Measurements from ENCODE around the gene STAMBP.
"Not testable (repeated sequence)": the region's sequence is repeated elsewhere in the genome, so short reads cannot be mapped to it uniquely, and the experiment has no call there.

Gene STAMBP

DNA sequence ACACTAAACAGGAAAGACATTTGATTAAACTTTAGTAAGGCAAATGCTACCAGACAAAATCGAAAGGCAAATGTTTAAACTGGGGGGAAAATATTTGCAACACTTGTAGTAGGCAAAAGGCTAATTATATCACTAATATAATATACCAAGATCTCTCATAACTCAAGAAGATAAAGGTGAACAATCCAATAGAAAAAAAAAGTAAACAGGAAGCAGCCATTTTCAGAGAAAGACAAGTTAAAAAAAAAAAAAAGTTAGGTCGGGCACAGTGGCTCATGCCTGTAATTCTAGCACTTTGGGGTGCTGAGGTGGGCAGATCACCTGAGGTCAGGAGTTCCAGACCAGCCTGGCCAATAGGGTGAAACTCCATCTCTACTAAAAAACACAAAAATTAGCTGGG is 59.6 kb downstream of the STAMBP start:
- DNase-seq = no peak

- no peak for DNase-seq
Measured at GRCh38 chr2:73889206-73889605, 60.4 kb downstream of the STAMBP start.

DNA sequence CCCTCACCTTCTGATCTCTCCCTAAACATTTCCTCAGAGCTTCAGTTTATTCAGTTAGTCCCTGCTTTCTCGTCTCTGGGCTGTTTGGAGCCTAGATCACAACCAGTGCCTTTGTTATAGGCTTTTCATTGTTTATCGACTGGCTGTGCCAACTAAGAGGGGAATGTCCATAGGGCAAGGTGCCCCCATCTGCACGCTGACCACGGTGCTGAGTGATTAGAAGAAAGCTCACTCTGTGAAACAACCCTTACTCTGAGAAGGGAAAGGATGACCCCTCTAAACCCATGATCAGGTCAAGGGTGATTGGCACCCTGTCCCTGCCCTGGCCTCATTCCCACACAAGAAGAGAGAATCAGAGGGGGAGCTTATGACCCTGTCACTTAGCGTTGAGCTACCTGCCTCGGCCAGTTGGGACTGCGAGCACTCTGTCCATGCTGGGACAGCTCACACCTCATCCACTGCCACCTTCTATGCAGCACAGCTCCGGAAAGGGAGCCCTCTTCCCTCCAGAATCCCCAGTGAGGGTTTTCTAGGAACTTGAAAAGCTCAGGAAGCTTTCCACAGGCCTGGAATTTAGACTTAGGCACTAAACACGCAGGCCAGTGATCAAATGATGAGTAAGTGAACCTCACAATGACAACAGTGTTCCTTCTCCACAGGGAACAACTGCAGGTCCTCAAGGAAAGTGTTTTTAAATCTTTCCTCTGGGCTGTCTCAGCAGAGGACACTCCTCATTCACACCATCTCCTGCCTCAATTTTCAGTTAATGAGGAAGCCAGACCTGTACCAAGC is 61.7 kb downstream of the STAMBP start:
- DNase-seq = no peak

GRCh38 chr2:73891276-73891901 is 62.6 kb downstream of the STAMBP start:
- no peak for DNase-seq

- no peak for DNase-seq
Measured at GRCh38 chr2:73892631-73893329, 64.0 kb downstream of the STAMBP start, which contains the start of gene ACTG2. TSS of gene ACTG2 (plus strand) at chr2:73893008. CDS start at chr2:73901312, 8,304 bp downstream.

GRCh38 chr2:73893764-73894474 is 65.2 kb downstream of the STAMBP start:
- DNase-seq = no peak

DNA sequence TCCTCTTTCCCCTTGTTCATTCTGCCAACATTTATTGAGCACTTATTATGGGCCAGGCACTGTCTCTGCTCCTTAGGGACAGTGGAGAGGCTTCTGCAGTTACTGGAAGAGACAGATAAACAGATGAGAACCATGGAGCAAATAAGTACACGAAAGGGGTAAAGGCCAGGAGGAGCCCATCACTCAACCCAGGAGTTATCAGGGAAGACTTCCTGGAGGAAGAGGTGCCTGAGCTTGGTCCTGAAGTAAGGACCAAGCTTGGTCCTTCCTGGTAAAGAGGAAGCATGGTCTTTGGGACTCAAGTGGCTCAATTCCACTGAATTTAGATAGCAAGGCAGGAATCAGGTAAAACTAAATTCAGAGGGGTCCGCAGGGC is 65.7 kb downstream of the STAMBP start:
- DNase-seq = no peak

DNA sequence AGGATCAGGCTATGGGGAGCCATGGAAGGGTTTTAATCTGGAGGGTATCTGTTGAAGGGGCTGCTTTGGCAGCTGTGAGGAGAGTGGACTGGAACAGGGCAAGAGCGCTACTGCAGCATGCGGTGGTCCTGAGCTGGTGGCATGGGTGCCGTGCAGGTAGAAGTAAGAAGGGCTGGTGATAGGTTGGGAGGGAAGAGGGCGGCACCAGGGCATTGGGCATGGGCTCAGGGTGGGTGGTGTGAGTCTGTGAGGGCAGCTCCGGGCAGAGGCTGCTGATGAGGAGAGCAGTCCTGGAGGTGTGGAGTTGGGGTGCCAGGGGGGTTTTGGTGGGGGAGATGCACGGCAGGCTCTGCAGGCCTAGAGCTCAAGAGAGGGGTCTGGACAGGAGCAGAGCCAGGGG is 66.1 kb downstream of the STAMBP start:
- no peak for DNase-seq

DNA sequence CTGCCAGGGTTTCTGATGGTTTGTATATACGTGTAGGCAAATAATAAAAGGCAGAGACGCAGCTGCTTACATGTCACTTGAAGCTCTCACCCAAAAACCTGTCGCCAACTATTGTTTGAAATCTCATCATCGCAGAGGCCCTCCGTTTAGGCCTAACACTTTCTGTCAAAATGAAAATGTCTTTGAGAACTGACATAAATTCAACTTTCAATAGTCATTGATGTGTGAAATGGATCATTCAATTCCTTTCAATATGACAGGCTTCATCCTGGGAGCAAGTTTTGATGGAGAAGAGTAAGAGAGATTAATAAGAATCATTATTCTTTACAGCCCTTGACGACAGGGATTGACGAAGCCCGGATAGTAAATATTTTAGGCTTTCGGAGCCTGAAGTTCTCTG is 66.7 kb downstream of the STAMBP start:
- DNase-seq = no peak

DNA sequence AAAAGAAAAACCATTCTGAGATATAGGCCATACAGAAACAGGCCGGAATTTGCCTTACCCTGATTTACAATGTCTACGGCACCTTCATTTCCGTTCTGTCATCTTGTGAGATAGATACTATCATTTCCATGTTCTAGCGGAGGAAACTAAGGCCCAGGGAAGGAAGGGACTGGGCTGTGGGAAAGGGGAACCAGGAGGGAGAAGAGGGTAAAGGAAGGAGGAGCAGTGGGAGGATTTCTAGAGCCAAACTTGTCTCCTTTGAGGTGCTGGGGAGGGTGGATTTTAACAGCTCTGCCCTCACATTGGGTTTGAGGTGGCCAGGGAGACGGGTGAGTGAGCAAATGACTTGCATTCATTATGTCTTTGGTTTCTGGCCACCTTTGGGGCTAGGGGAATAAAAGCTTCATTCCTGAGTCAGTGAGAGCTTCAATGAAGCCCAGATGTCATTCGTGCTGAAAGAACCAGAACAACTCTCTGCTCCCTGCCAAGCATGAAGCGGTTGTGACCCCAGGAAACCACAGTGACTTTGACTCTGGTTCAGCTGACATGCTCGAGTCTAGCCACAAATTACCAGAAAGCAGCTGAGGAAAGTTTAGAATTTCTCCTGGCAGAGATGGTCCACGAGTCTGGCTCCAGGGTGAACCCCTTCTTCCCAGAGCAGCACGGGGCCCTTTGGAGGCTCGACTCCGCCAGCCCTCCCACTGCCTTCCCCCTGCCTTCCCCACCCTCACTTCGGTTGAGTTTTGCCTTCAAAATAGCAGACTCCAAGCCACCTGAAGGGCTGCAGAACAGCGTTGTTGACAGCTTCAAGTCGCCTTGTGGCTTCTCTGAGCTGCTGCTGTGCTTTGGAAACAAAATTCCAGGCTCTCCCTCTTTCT is 67.8 kb downstream of the STAMBP start:
- no peak for DNase-seq

DNA sequence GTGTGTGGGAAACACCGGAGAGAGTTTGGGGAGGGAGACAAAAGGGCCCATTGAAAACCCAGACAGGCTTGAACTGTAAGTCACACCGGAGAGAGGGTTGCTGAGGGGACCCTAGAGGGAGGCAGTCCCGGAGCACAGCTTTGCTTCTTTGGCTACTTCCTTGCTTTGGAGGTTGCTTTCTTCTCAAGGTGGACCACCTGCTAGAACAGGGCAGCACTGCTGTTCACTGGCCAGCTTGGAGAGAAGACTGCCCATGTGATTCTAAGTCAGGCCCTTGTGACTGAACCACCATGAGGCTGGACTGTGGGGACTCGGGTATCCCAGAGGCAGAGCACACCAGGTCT is 68.5 kb downstream of the STAMBP start:
- no peak for DNase-seq

DNA sequence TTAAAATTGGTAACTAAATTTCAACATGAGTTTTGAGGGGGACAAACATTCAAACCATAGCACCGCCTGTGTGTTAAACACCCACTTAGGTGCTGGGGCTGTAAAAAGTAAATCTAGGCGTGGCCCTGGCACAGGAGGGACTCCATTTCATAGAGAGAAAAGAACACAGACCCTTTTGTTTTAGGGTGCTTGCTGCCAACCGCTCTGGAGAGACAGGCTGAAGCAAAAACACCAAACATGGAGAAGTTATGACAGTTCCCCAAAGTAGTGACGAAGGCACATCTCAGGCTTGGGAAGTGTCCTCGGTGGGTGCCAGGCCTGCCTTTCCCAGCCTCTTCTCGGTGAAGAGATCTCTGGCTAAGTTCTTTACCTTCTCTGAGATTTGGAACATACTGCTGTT is 69.2 kb downstream of the STAMBP start:
- DNase-seq = no peak

DNA sequence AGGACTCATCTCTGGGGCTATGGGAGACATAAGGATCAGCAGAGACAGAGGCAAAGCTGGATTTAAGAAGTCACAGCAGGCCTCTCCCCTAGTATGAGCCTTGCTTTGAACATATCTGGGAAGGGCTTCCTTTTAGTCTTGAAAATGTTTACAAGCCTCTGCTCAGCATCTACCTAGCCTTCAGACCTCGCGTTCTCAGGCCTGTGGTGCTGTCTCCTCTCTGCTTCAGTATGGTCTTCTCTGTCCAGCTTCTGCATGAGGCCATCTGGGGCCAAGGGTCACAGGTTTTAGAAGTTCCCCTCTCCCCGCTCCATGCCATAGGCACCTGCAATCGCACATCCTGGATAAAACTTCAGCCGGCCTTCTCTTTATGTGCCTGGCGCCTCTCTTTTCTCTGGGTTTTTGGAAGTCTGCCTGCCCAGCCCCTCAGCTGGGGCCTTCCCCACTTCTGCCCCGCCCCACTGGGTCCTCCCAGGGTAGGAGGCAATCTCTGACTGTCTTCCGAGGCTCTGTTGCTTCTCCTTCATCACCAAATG is 71.1 kb downstream of the STAMBP start:
- DNase-seq = peak; percentile 9

DNA sequence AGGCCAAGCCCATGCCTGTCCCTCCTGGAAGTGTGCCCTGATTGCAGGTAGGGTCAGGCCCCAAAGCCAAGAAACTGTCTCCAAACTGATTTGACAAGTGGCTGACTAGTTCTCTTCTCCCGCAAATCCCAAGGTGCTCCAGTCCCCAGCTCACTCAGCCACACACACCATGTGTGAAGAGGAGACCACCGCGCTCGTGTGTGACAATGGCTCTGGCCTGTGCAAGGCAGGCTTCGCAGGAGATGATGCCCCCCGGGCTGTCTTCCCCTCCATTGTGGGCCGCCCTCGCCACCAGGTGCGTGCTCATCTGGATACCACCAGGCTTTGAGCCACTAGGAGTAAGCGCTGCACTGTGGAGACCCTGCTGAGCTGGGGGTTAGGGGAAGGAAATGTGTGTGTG is 72.4 kb downstream of the STAMBP start:
- no peak for DNase-seq

DNA sequence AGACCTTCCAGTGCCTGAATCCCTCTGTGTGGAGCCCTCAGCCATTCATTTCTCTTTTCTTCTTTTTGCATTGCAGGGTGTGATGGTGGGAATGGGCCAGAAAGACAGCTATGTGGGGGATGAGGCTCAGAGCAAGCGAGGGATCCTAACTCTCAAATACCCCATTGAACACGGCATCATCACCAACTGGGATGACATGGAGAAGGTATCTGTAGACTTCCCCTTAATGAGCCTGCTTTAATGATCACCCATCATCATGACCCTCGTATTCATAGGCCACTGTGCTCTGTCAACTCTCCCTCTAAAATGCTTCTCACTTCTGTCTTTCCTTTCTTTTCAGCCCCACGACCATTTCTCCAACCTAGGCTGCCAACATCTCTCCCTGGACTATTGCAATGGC is 73.5 kb downstream of the STAMBP start:
- DNase-seq = no peak

- no peak for DNase-seq
Measured at GRCh38 chr2:73903313-73903712, 74.6 kb downstream of the STAMBP start.

GRCh38 chr2:73903949-73904613 is 75.3 kb downstream of the STAMBP start:
- DNase-seq = not testable (repeated sequence)

DNA sequence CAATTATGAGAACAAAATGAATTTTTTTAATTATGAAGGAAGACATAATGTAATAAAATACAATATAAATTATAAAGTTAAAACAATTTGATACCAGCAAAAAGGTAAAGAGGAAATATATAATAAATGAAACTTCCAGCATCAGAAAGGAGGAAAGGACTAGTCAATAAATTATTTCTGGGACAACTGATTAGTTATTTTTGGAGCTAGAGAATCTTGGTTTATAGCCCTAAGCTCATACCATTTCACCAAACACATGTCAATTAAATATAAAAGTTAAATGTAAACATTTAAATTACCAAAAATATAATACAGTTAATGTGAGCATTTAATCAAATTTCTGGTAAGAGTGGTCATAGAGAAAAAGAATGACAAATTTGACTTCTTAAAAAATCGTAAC is 76.2 kb downstream of the STAMBP start:
- no peak for DNase-seq

- DNase-seq = no peak
Measured at GRCh38 chr2:73906847-73907505, 78.2 kb downstream of the STAMBP start.

- peak; percentile 39 for DNase-seq
Measured at GRCh38 chr2:73907840-73908452, 79.2 kb downstream of the STAMBP start.
